Peyer's patch (tissue), 4 donors: ENCODE measurements around the gene SHLD1.

Experiments
- POLR2A ChIP-seq, 2 donors: fragments of 450-650 bp; IDR thresholded peaks; one replicate each; pipeline ENCODE4 v1.5.1; 2017; ENCODE audit warnings: antibody characterized with exemption in 2 of 2, mild to moderate bottlenecking in 2 of 2, moderate library complexity in 2 of 2
- TF ChIP-seq, protein P1 (sequence below), 6 experiments: fragments of 450-650 bp in 4 of 6; fragments of 200-600 bp in 2 of 6; sonication (generic) in 1 of 6; IDR thresholded peaks; one replicate each; pipeline ENCODE4 v1.5.1; 2017 to 2019; ENCODE audit warnings: antibody characterized with exemption in 6 of 6, mild to moderate bottlenecking in 3 of 6, moderate library complexity in 1 of 6

DNA sequence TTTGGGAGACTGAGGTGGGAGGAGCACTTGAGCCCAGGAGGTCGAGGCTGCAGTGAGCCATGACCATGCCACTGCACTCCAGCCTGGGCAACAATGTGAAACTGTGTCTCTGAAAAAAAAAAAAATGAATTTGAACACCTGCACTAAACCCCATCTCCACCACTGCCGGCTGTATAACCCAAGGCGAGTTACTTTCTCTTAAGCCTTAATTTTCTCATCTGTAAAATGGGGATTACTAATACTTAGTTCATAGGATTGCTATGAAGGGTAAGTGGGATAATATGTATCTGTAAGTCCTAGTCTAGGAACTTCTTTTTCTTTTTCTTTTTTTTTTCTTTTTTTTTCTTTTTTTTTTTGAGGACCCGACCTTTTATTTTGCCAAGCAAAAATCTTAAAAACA is 61.5 kb downstream of the SHLD1 start:
- TF ChIP-seq, protein P1, sequence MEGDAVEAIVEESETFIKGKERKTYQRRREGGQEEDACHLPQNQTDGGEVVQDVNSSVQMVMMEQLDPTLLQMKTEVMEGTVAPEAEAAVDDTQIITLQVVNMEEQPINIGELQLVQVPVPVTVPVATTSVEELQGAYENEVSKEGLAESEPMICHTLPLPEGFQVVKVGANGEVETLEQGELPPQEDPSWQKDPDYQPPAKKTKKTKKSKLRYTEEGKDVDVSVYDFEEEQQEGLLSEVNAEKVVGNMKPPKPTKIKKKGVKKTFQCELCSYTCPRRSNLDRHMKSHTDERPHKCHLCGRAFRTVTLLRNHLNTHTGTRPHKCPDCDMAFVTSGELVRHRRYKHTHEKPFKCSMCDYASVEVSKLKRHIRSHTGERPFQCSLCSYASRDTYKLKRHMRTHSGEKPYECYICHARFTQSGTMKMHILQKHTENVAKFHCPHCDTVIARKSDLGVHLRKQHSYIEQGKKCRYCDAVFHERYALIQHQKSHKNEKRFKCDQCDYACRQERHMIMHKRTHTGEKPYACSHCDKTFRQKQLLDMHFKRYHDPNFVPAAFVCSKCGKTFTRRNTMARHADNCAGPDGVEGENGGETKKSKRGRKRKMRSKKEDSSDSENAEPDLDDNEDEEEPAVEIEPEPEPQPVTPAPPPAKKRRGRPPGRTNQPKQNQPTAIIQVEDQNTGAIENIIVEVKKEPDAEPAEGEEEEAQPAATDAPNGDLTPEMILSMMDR (IDR thresholded peaks at IDR 0.05), result no peak
- TF ChIP-seq POLR2A (IDR thresholded peaks at IDR 0.05), result no peak
